GM19455 (cell line): ENCODE results near the gene OXER1.
"Not testable (repeated sequence)": the region's sequence is repeated elsewhere in the genome, so short reads cannot be mapped to it uniquely, and the experiment has no call there.

Source experiments
- ATAC-seq: cut with Tn5 transposase; IDR thresholded peaks from one replicate; pipeline ENCODE4 v1.9.1; 2021; ENCODE audit not compliant: unreplicated experiment

Gene OXER1

GRCh38 chr2:42754021-42754775 is 9.7 kb downstream of the OXER1 start:
- ATAC-seq, result no peak

- ATAC-seq, result no peak
Measured at GRCh38 chr2:42752816-42753813, 10.8 kb downstream of the OXER1 start.

DNA sequence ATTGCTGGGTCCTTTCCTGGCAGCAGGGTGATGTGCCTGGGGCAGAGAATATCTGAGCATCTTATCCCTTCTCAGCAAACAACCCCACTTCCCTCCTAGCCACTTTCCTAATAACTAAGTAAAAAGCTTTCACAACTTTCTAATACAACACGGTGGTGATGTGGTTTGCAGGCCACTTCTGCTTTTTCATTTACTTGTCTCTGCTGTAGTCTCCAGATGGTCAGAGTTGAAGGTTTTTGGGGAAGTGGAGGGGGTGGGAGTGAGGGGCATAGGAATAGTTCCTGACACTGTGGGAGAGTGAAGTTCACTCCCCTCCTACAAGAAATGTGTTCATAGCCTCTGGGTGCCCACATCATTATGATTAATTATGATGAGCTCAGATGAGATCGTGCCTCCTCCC is 11.6 kb downstream of the OXER1 start:
- peak; percentile 77 for ATAC-seq

DNA sequence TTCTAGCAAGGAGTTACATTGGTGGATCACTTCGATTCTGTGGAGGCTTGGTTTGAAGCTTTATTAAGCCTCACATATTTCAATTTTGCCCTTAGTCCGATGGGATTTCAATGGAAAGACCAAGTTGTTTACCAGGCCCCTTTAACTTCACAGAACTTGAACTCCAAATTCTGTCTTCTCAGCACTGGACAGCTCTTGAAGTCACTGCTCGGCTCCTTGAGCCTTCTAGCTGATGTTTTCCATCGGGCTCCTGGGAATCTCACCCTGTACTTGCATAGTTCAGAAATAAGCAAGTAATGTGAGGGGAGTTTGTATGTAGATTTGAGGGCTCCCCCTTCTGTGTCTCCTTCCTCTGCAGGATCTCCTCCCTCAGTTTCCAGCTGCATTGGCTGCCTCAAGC is 15.1 kb downstream of the OXER1 start:
- ATAC-seq, result no peak

- no peak for ATAC-seq
Measured at GRCh38 chr2:42747422-42747821, 16.5 kb downstream of the OXER1 start.

DNA sequence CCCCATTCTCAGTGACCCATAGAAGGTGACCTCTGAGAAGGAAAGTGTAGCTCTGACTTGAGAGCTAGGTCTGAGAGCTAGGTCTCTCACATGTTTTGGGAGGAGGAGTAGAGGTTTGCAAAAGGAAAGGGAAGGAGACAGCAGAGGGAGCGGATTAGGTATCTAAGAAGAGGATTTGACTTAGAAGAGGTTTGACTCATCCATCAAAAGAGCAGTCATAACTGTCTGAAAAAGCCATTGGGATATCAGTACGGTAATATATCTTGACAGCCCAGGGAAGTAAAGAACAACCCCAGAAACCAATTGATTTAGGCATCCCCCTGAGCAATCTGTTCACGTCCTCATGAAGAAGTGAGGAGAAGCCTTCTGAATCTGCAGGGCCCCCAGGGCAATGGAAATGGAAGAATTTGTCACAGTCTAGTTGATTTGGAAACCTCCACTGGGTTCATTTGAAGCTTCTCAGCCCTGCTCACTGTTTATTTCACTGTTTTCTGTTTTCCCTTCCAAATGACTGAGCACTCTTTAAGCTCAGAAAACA is 19.3 kb downstream of the OXER1 start:
- ATAC-seq, result no peak

GRCh38 chr2:42743659-42743990 is 20.3 kb downstream of the OXER1 start:
- no peak for ATAC-seq

DNA sequence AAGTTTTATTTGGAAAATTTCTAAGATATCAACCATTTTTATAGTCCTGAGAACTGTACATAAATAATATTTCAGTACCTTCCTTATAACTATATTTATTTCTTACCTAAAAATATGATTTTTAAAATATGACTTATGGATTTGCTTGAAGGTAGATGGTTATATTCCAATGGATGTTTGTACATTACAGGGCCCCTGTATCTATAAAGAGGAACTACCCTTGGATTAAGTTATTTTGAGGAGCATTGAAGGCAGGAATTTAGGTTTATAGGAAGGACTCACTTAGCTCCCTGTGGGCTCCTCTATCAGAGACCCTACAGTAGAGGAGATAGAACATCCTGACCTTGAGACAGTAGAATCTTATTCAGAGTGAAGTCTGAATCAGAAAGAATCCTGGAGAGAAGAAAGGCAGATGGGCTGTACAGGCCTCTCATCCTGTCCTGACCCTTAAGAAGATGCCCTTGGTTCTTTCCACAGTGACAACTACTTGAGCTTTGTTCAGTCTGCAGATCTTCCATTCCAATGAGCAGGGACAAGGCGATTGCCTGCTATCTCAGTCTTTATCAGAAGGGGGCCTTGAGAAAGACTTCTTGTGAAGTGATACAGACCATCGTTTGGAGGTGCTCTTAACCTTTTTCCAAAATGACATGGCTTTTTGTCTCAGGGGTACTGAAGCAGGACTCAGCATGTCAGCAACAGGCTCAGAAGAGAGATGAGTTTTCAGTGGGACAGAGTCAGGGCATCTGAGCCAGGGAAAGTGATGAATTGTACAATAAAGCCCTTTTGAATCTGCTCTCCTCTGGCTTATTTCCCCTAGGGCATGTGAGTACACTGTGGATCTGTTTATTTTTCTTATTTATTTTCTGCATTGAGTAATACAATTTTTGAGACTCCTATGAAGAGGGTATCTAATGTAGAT is 20.9 kb downstream of the OXER1 start:
- ATAC-seq, result no peak

DNA sequence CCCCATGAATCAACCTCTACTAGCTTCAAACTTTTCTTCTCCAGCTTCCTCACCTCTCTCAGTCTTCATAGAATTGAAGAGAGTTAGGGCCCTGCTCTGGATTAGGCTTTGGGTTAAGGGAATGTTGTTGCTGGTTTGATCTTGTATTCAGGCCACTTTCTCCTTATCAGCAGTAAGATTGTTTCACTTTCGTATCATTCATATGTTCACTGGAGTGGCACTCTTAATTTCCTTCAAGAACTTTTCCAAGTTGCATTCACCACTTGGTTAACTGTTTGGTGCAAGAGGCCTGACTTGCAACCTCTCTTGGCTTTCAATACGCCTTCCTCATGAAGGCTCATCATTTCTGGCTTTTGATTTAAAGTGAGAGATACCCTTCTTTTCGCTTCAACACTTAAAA is 22.8 kb downstream of the OXER1 start:
- no peak for ATAC-seq

- no peak for ATAC-seq
Measured at GRCh38 chr2:42736598-42737322, 27.2 kb downstream of the OXER1 start.

GRCh38 chr2:42733852-42734251 is 30.1 kb downstream of the OXER1 start:
- no peak for ATAC-seq

DNA sequence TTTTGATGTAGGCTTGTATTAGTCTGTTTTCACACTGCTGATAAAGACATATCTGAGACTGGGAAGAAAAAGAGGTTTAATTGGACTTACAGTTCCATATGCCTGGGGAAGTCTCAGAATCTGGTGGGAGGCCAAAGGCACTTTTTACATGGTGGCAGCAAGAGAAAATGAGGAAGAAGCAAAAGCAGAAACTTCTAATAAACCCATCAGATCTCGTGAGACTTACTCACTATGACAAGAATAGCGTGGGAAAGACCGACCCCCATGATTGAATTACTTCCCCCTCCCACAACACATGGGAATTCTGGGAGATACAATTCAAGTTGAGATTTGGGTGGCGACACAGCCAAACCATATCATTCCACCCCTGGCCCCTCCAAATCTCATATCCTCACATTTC is 32.6 kb downstream of the OXER1 start:
- not testable (repeated sequence) for ATAC-seq

DNA sequence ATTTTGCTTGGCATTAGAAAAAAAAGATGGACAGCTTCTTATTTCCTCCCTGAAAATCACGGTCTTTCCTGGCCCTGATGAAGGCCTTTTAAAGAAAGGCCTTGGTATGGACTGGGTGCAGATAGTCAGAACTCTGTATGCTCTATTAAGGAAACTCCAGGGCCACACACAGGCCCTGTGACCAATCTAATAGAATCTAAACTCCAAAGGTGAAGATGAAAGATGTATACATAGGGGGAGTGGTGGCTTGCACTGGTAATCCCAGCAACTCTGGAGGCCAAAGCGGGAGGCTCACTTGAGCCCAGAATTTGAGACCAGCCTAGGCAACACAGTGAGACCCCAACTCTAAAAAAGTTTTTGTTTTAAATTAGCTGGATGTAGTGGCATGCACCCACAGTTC is 37.3 kb downstream of the OXER1 start:
- no peak for ATAC-seq

DNA sequence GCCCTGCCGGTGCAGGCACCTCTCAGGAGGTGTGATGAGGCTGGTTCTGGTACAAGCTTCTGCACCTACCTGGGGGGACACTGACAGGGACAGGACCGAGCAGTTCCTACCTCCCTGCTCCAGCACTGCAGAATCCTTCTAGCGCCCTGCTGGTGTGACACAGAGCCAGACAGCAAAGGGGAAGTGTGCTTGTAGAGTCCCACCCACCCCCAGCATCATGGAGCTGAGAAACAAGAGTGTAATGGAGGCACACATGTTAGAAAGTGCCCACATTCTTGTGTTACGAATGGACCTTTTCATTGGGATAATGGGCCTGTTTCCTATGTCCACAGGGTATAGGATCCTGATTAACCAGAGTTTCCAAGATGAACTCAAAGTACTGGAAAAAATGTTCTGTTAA is 38.3 kb downstream of the OXER1 start:
- no peak for ATAC-seq

GRCh38 chr2:42724886-42725285 is 39.0 kb downstream of the OXER1 start:
- no peak for ATAC-seq

GRCh38 chr2:42723465-42723864 is 40.5 kb downstream of the OXER1 start:
- no peak for ATAC-seq

DNA sequence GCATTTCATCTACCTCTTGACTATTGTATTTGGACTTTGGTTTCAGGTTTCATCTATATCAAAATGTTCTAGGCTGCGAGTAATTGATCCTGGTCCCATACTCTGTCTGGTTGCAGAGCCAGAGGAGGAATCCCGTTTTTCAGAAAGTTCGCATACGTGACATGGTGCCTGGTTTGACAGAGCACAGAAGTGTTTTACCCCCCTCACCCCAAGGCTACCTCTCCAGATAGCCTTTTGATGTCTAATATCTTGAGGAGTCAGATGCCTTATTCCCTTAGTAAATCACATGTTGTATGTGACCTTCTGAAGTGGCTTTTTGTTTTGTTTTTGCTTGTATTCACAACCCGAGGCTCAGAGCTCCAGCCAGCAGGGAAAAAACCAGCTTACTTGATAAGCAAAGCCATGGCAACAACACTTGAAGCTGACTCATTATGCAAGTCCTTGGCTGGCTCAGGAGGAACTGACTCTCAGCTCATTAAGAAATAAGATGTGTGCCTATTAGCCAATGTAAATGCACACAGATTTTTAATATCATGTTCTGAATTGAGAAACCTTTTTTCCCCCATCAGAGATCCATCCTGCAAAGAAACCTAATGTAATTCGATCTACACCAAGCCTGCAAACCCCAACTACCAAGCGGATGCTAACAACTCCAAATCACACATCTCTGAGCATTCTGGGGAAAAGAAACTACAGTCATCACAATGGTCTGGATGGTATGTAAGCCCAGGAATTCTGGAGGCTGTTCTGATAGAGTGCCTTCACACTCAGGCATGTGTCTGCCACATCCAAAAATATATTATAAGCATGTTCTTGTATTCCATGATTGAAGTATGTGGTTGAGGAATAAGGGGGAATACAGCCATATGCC is 41.4 kb downstream of the OXER1 start:
- ATAC-seq, result peak; percentile 98

DNA sequence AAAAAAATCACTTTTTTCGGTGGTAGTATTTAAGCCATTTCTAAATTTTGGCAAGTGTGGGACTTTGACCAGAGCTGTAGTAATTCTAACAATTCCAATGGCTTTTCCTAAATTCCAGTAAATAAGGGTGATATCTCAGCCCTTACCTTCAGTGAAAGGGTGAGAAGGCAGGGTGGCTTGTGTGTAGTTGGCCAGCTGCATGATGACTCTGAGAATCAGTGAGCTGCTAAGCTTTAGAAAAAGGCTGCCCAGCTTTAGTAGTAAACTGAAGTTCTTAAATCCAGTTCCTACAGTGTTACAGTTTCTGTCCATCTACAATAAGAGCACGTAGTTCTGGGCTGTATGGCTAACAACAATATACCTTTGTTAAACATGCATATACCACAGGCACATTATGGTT is 42.0 kb downstream of the OXER1 start:
- no peak for ATAC-seq

- no peak for ATAC-seq
Measured at GRCh38 chr2:42714686-42715085, 49.2 kb downstream of the OXER1 start.
